Measurements from ENCODE around the gene SLC9C1. TPM values are rescaled to one million over a fixed set of nuclear protein-coding genes. Genes with fewer than 3 reads are reported as not detected.

The SLC9C1 gene
- total RNA-seq, 1 experiment from 2014 or later = not detected

- in situ Hi-C loops (cut with HindIII; ENCODE audit: low sequenced_read_pairs) = no loop called here
- no peak for DNase-seq (ENCODE audit: low spot score)
Measured at GRCh38 chr3:112308151-112308911, 14.3 kb upstream of the SLC9C1 start.

GRCh38 chr3:112307557-112307956 is 13.5 kb upstream of the SLC9C1 start:
- DNase-seq (ENCODE audit: low spot score) = no peak
- in situ Hi-C loops (cut with HindIII; ENCODE audit: low sequenced_read_pairs) = no loop called here

GRCh38 chr3:112306825-112307224 is 12.8 kb upstream of the SLC9C1 start:
- in situ Hi-C loops (cut with HindIII; ENCODE audit: low sequenced_read_pairs) = no loop called here

DNA sequence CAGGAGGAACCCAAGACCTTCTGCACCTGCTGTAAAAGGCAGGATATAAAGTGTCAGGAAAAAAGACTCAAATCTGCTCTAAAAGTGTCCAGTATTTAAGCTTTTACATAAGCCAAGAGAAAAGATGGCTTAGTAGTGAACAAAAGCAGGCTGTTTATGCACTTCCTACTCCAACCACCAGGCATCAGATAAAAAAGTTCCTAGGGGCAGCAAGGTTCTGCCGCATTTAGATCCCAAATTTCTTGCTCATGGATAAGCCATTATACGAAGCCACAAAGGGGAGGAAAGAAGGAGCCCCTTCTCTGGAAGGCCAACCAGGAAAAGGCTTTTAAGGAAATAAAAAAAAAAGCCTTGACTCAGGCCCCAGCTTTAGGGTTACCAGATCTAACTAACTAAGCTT is 10.6 kb upstream of the SLC9C1 start:
- in situ Hi-C loops (cut with HindIII; ENCODE audit: low sequenced_read_pairs) = no loop called here
- DNase-seq (ENCODE audit: low spot score) = no peak

More at GRCh38 chr3:112306825-112307224, 12.8 kb upstream of the SLC9C1 start:
- DNase-seq (ENCODE audit: low spot score) = no peak

GRCh38 chr3:112303764-112304325 is 9.8 kb upstream of the SLC9C1 start:
- DNase-seq (ENCODE audit: low spot score) = peak; percentile 48
- in situ Hi-C loops (cut with HindIII; ENCODE audit: low sequenced_read_pairs) = no loop called here

- no peak for DNase-seq (ENCODE audit: low spot score)
- in situ Hi-C loops (cut with HindIII; ENCODE audit: low sequenced_read_pairs) = no loop called here
Measured at GRCh38 chr3:112302881-112303763, 9.1 kb upstream of the SLC9C1 start.

- in situ Hi-C loops (cut with HindIII; ENCODE audit: low sequenced_read_pairs) = no loop called here
- no peak for DNase-seq (ENCODE audit: low spot score)
Measured at GRCh38 chr3:112302150-112302830, 8.3 kb upstream of the SLC9C1 start.

- in situ Hi-C loops (cut with HindIII; ENCODE audit: low sequenced_read_pairs) = no loop called here
Measured at GRCh38 chr3:112298781-112299180, 4.8 kb upstream of the SLC9C1 start.

GRCh38 chr3:112297714-112298113 is 3.7 kb upstream of the SLC9C1 start:
- no peak for DNase-seq (ENCODE audit: low spot score)
- in situ Hi-C loops (cut with HindIII; ENCODE audit: low sequenced_read_pairs) = no loop called here

More at GRCh38 chr3:112298781-112299180, 4.8 kb upstream of the SLC9C1 start:
- DNase-seq (ENCODE audit: low spot score) = no peak

DNA sequence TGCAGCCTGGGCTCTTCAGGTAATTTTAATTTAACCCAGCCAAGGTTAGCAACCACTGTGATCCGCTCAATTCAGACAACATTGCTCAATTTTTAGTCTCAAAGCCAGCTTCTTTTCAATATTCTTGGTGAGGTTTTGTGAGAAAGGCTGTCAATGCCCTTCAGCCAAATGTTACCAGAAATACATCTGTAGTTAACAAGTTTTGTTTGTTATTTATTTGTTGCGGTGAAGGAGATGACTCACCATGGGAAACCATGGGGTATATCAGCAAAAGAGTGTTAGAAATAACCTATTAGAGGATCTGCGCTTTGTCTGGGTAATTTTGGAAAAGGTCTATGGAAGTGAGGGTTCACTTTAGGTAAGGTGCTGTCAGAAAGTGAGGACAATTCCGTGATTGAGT is 5.0 kb downstream of the SLC9C1 start:
- in situ Hi-C loops (cut with HindIII; ENCODE audit: low sequenced_read_pairs) = no loop called here
- DNase-seq (ENCODE audit: low spot score) = no peak

- no peak for DNase-seq (ENCODE audit: low spot score)
- in situ Hi-C loops (cut with HindIII; ENCODE audit: low sequenced_read_pairs) = no loop called here
Measured at GRCh38 chr3:112280266-112280665, 13.8 kb downstream of the SLC9C1 start.

DNA sequence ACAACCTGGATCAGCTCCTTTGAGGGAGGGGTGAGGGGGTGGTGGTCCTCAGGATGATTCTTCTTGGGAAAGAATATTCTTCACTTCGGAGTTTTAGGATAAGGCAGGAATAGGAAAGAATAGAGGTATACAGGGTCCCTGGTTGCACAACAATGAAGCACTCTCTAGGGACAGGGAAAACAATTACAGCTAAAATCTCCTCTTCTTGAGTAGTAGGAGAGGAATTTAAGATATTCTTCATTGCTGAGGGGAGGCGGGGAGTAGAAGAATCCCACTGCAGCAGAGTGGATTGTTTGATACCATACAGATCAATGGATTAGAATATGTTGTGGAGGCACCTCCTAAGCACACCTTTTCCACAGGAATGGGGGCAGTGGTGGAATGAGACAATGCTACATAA is 20.5 kb downstream of the SLC9C1 start:
- DNase-seq (ENCODE audit: low spot score) = no peak
- in situ Hi-C loops (cut with HindIII; ENCODE audit: low sequenced_read_pairs) = no loop called here

DNA sequence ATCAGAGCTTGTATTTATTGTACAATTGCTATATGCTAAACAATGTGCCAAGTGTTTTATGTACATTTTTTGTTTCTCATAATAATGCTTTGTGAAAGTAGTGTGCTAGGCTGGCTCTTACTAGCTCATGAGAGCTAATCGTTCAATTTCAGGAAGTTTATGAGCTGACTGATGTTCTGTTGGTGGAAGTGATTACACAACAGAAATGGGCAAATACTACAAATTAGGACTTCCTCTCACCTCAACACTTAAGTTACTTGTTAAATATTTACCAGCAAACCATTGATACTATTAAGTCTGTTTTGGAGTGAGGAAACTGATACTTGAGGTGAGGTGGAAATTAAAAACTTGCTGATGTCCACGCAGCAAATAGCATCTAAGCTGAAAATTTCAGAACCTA is 32.3 kb downstream of the SLC9C1 start:
- DNase-seq (ENCODE audit: low spot score) = no peak
- in situ Hi-C loops (cut with HindIII; ENCODE audit: low sequenced_read_pairs) = no loop called here

- no peak for DNase-seq (ENCODE audit: low spot score)
- in situ Hi-C loops (cut with HindIII; ENCODE audit: low sequenced_read_pairs) = no loop called here
Measured at GRCh38 chr3:112260563-112260962, 33.5 kb downstream of the SLC9C1 start.

DNA sequence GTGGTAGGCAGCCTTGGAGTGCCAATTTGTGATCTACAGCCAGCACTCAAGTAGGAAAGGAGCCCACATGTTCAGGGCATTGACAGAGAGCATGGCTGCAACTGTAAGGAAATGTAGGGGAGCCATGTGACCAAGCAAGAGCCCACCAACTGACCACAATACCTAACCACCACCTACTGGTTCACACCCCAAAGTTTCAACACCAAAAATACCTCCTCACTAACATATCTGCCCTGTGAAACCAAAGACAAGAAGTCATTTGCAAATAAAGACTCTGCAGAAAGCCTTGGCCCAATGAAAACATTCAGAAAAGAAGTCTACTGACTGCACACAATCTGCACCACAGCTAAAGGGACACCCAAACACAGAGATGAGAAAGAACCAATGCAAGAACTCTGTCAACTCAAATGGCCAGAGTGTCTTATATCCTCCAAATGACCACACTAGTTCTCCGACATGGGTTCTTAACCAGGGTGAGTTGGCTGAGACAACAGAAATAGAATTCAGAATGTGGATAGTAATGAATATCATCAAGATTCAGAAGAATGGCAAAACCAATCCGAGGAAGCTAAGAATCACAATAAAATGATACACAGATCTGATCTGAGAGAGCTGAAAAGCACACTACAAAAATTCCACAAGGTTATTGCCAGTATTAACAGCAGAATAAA is 40.6 kb downstream of the SLC9C1 start:
- no peak for DNase-seq (ENCODE audit: low spot score)
- in situ Hi-C loops (cut with HindIII; ENCODE audit: low sequenced_read_pairs) = no loop called here

DNA sequence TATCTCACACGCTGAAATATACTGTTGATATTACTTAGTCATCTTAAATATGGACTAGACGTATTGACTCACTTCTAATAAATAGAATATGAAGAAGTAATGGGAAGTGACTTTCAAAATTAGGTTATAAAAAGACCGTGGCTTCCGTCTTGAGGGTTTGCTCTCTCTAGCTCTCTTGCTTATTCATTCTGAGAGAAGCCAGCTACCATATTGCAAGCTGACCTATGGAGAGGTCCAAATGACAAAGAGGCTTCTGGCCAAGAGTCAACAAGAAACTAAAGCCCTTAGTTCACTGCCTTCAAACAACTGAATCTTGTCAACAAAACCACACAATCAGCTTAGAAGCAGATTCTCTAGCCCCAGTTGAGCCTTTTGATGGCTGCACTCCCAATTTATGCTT is 46.1 kb downstream of the SLC9C1 start:
- in situ Hi-C loops (cut with HindIII; ENCODE audit: low sequenced_read_pairs) = no loop called here
- DNase-seq (ENCODE audit: low spot score) = no peak

DNA sequence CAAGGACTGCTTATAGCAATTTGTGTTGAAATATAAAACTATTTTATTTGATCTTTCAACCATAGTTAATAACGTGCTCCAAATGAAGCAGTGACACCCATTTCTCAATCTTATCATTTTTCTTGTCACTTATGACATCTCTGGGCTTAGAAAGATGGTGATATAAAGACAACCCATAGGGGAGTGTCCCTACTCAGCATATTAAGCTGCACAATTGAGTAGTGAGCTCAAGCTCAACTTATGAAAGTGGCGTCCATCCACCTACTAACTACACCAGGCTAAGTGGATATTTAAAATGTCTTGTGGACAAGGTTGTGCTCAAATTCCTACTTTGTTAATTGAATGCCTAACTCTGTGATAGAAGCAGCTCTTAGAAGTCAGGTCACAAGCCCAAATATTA is 46.7 kb downstream of the SLC9C1 start:
- no peak for DNase-seq (ENCODE audit: low spot score)
- in situ Hi-C loops (cut with HindIII; ENCODE audit: low sequenced_read_pairs) = no loop called here

DNA sequence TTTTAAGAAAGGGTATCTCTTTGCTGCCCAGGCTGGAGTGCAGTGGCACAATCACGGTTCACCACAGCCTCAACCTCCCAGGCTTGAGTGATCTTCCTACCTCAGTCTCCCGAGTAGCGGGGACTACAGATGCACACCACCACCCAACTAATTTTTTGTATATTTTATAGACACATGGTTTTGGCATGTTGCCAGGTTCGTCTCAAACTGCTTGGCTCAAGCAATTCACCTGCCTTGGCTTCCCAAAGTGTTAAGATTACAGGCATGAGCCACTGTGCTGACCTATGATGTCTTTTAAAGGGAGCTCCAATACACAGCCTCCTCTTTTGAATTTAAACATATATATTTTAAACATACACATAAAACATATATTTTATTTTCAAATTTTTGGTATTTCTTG is 60.9 kb downstream of the SLC9C1 start:
- in situ Hi-C loops (cut with HindIII; ENCODE audit: low sequenced_read_pairs) = no loop called here
- no peak for DNase-seq (ENCODE audit: low spot score)

DNA sequence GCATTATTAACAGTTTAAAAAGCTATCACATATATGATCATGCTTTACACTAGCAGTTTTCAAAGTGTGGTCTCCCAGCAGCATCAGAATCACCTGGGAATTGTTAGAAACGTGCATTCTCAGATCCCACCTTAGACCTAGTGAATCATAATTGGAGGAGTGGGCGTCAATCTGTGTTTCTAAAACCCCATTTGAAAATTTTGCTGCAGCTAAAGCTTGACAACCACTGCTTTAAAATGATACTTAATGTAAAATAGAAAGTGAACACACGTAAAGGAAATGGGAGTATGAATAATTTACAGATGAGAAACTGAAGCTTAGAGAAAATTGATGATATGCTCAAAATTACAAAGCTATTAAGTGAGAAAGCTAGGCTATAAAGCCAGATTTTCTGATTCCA is 62.3 kb downstream of the SLC9C1 start:
- in situ Hi-C loops (cut with HindIII; ENCODE audit: low sequenced_read_pairs) = no loop called here
- DNase-seq (ENCODE audit: low spot score) = no peak
